Measurements from ENCODE around the gene CCDC117. TPM values are rescaled to one million over a fixed set of nuclear protein-coding genes. Genes with fewer than 3 reads are reported as not detected.
"Not testable (repeated sequence)": the region's sequence is repeated elsewhere in the genome, so short reads cannot be mapped to it uniquely, and the experiment has no call there.

CCDC117 gene, protein sequence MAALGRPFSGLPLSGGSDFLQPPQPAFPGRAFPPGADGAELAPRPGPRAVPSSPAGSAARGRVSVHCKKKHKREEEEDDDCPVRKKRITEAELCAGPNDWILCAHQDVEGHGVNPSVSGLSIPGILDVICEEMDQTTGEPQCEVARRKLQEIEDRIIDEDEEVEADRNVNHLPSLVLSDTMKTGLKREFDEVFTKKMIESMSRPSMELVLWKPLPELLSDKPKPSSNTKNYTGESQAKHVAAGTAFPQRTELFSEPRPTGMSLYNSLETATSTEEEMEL
- total RNA-seq = 10 to 100 TPM; 16.6 to 17.6 TPM
- polyA plus RNA-seq = 10 to 100 TPM in 1 of 3 donors, 1 to 10 TPM in 2; 7.2 to 11.1 (median 7.7) TPM
- total RNA-seq = 24.6 to 51.0 (median 37.7) reads per million in 6 experiments

DNA sequence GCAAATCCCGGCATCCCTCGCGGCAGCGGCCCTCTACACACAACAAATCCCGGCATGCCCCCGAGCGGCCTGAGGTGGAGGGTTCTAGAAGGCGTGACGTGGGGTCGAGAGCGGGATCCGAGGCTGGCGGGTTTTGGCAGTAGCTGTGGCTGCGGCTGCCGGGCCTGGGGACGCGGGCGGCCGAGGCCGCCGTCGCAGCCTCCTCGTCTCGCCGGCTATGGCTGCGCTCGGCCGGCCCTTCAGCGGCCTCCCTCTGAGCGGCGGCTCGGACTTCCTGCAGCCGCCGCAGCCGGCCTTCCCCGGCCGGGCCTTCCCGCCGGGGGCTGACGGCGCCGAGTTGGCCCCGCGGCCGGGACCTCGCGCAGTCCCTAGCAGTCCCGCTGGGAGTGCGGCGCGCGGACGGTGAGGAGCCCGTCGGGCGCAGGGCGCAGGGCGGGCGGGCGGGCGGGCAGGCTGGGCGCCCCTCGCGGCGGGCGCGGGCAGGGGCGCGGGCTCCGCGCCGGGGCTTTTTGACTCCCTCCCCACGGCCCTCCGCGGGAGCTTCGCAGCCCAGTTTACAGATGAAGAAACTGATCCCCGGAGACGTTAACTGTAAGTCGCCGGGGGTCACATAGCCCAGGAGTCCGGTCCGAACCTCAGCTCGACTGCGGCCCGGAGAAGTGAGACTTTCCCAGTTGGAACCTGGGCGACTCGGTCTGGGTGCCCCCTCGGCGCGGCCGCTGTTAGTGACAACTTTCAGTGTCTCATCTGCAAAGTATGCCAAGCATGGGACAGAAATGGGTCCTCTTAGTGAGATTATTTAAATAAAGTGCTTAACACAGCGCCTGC lies at the start of gene CCDC117:
Gene CCDC117 (plus strand): TSS at position 63 of the 828 bp plus-strand sequence. CDS start 155 bp downstream, at position 218.
- Mint-ChIP-seq H3K27ac (peak within 1 kb of the TSS; percentile 88 to 98 (median 94)), H3K4me3 (peak within 1 kb of the TSS; percentile 91 to 100 (median 96)), H3K36me3 (peaks cover 5 to 40% (median 10%) of the 10 kb centered on the region in 3 donors), H3K9me3 (peaks cover 0 to 3% (median 0%) of the 10 kb centered on the region in 9 donors), H3K4me1 (peaks cover 15 to 40% (median 33%) of the 10 kb centered on the region in 4 donors), H3K27me3 (no peaks in the 10 kb centered on the region)
- peak; percentile 92 to 94 for ATAC-seq
- peak; percentile 84 to 96 (median 90) for DNase-seq
- POLR2A ChIA-PET = interaction anchor here (1.0 to 2.1 kb wide), 9 partner anchors 17 to 57 kb away, joined by 3 to 24 read pairs (median 5); partner anchors contain the start of genes CHEK2, HSCB and XBP1

- Mint-ChIP-seq H3K4me1 (peaks cover 0 to 8% (median 0%) of the 10 kb centered on the region in 4 donors), H3K4me3 (no peak overlapping the region), H3K27me3 (no peaks in the 10 kb centered on the region), H3K36me3 (peaks cover 0 to 47% (median 21%) of the 10 kb centered on the region in 3 donors), H3K9me3 (no peaks in the 10 kb centered on the region), H3K27ac (no peak overlapping the region)
- POLR2A ChIA-PET = no interaction called here
- DNase-seq (no peak), ATAC-seq (no peak)
These were observed 44.5 kb upstream of the CCDC117 start for GRCh38 chr22:28728002-28728401.

DNA sequence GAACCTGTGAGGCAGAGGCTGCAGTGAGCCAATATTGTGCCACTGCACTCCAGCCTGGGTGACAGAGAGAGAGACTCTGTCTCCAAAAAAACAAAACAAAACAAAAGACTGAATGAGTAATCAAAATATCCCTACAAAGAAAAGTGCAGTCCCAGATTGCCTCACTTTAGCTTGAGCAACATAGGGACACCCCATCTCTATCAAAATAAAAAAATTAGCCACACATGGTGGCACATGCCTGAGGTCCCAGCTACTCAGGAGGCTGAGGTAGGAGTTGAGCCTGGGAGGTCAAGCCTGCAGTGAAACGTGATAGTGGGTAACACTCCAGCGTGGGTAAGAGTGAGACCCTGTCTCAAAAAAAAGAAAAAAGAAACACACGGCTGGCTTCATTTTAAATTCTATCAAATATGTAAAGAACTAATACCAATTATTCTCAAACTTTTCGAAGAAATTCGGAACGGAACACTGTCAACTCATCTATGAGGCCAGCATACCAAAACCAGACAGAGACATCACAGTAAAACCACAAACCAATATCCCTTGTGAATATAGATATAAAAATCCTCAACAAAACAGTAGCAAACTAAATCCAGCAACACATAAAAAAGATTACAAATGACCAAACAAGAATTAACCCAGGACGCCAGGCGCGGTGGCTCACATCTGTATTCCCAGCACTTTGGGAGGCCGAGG lies 43.7 kb upstream of the CCDC117 start:
- peaks cover 0 to 46% (median 23%) of the 10 kb centered on the region in 3 donors for H3K36me3 Mint-ChIP-seq
- H3K4me1 Mint-ChIP-seq = peaks cover 0 to 8% (median 0%) of the 10 kb centered on the region in 4 donors
- no peak for ATAC-seq
- no peak overlapping the region for H3K27ac Mint-ChIP-seq
- H3K9me3 Mint-ChIP-seq = no peaks in the 10 kb centered on the region
- no peak for DNase-seq
- no peaks in the 10 kb centered on the region for H3K27me3 Mint-ChIP-seq
- POLR2A ChIA-PET = no interaction called here
- no peak overlapping the region for H3K4me3 Mint-ChIP-seq

- Mint-ChIP-seq H3K27ac (no peak overlapping the region), H3K9me3 (no peaks in the 10 kb centered on the region), H3K4me1 (peaks cover 0 to 8% (median 0%) of the 10 kb centered on the region in 4 donors), H3K27me3 (no peaks in the 10 kb centered on the region), H3K4me3 (no peak overlapping the region), H3K36me3 (peaks cover 0 to 39% (median 15%) of the 10 kb centered on the region in 3 donors)
- no peak for DNase-seq
- ATAC-seq = no peak
- POLR2A ChIA-PET = no interaction called here
These were observed 42.3 kb upstream of the CCDC117 start for GRCh38 chr22:28730179-28730578.

DNA sequence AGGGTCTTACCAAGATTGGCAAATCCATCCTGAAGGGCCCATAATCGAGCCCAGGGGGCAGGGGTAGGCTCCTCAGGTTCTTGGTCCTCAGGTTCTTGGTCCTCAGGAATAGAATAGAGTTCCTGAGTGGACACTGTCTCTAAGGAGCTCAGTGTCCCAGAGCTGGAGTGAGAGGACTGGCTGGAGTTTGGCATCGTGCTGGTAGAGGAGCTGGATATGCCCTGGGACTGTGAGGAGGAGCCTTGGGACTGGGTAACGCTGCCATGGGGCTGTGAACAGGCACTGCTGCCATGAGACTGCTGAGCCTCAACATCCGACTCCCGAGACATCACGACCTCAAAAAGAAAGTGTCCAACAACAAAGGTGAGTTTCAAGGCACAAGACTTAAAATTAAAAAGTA lies 38.1 kb upstream of the CCDC117 start:
- Mint-ChIP-seq H3K36me3 (peaks cover 0 to 23% (median 12%) of the 10 kb centered on the region in 3 donors), H3K4me1 (peaks cover 0 to 3% (median 0%) of the 10 kb centered on the region in 4 donors), H3K27ac (no peak overlapping the region), H3K9me3 (no peaks in the 10 kb centered on the region), H3K27me3 (no peaks in the 10 kb centered on the region), H3K4me3 (no peak overlapping the region)
- ATAC-seq = no peak
- POLR2A ChIA-PET = no interaction called here
- no peak for DNase-seq

GRCh38 chr22:28736301-28737155 lies 36.0 kb upstream of the CCDC117 start:
- no peak overlapping the region for H3K27ac Mint-ChIP-seq
- peaks cover 7 to 12% (median 9%) of the 10 kb centered on the region in 4 donors for H3K4me1 Mint-ChIP-seq
- peaks cover 0 to 22% (median 12%) of the 10 kb centered on the region in 3 donors for H3K36me3 Mint-ChIP-seq
- H3K9me3 Mint-ChIP-seq = no peaks in the 10 kb centered on the region
- POLR2A ChIA-PET = interaction anchor here (0.7 kb wide), 1 partner anchor 1624 kb away, joined by 5 read pairs; no protein-coding TSS in a partner anchor
- no peaks in the 10 kb centered on the region for H3K27me3 Mint-ChIP-seq
- H3K4me3 Mint-ChIP-seq = no peak overlapping the region
- no peak for ATAC-seq
- DNase-seq = no peak

DNA sequence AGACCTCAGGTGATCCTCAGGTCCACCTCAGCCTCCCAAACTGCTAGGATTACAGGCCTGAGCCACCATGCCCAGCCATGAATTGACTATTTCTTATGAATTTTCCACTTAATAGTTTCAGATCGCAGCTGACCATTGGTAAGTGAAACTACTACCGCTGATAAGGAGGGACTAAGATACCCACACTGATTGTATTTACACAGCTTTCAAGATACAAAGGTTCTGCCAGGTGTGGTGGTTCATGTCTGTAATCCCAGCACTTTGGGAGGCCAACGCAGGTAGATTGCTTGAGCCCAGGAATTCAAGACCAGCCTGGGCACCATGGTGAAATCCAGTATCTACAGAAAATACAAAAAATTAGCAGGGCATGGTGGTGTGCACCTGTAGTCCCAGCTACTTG lies 34.8 kb upstream of the CCDC117 start:
- no peak for ATAC-seq
- POLR2A ChIA-PET = no interaction called here
- Mint-ChIP-seq H3K4me3 (no peak overlapping the region), H3K4me1 (peaks cover 15 to 24% (median 16%) of the 10 kb centered on the region in 4 donors), H3K9me3 (no peaks in the 10 kb centered on the region), H3K27ac (no peak overlapping the region), H3K36me3 (peaks cover 0 to 16% (median 12%) of the 10 kb centered on the region in 3 donors), H3K27me3 (no peaks in the 10 kb centered on the region)
- no peak for DNase-seq

DNA sequence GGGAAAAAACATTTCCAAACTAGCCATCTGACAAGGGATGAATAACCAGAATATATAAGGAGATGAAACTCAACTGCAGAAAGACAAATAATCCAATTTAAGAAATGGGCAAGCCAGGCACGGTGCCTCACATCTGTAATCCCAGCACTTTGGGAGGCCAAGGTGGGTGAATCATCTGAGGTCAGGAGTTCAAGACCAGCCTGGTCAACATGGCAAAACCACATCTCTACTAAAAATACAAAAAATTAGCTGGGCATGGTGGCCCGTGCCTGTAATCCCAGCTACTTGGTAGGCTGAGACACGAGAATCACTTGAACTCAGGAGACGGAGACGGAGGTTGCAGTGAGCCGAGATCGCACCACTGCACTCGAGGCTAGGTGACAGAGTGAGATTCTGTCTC lies 33.6 kb upstream of the CCDC117 start:
- POLR2A ChIA-PET = not testable (repeated sequence)

DNA sequence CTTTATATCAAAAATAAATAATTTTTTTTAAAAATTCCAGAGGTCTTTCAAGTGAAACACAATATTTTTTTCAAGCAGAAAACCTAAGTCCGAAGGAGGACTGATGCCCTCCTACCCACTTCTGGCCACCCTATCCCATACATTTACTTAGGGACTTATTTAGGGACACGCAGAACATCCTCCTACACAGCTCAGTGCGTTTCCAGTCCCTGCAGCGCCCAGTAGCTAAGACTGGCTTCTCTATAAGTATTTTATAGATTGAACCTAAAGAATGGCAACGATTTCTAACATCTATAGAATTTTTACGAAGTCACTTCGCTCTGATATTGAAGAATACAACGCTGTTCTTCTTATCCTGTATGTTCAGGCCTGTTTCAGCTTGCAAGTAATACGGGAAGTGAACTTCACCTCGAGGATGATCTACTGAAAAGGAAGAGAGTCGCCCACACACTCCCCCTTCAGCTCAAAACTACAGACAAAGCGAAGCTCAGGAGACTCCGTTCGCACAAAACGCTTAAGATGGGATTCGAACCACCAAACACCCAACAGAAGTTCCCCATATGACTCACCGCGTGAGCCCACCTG lies 31.2 kb upstream of the CCDC117 start:
- H3K4me3 Mint-ChIP-seq = peak overlapping the region; percentile 79 to 99 (median 91)
- H3K27me3 Mint-ChIP-seq = no peaks in the 10 kb centered on the region
- POLR2A ChIA-PET = interaction anchor here (0.7 to 1.7 kb wide), 4 partner anchors 31 to 1868 kb away, joined by 4 to 7 read pairs (median 5); partner anchors contain the start of genes CCDC117 and XBP1
- H3K36me3 Mint-ChIP-seq = peaks cover 0 to 25% (median 11%) of the 10 kb centered on the region in 3 donors
- no peaks in the 10 kb centered on the region for H3K9me3 Mint-ChIP-seq
- DNase-seq (no peak), ATAC-seq (no peak)
- H3K4me1 Mint-ChIP-seq = peaks cover 22 to 35% (median 27%) of the 10 kb centered on the region in 4 donors
- peak overlapping the region; percentile 53 to 98 (median 92) for H3K27ac Mint-ChIP-seq

More for the DNA sequence above, 33.6 kb upstream of the CCDC117 start:
- not testable (repeated sequence) for H3K27me3 Mint-ChIP-seq, ATAC-seq, H3K4me3 Mint-ChIP-seq, DNase-seq, H3K9me3 Mint-ChIP-seq, H3K27ac Mint-ChIP-seq, H3K36me3 Mint-ChIP-seq
- H3K4me1 Mint-ChIP-seq = peaks cover 22 to 35% (median 27%) of the 10 kb centered on the region in 4 donors

GRCh38 chr22:28741785-28742561 lies 30.5 kb upstream of the CCDC117 start, which contains the start of the genes CHEK2 and HSCB:
TSS of gene CHEK2 (minus strand) at chr22:28741820. CDS start at chr22:28734721, 7,099 bp downstream.
TSS of gene HSCB (plus strand) at chr22:28742039. CDS start at chr22:28742096, 57 bp downstream.
- POLR2A ChIA-PET = interaction anchor here (1.0 to 1.7 kb wide), 5 partner anchors 31 to 81 kb away, joined by 3 to 7 read pairs (median 4); partner anchors contain the start of genes CCDC117 and XBP1
- H3K4me1 Mint-ChIP-seq = peaks cover 22 to 35% (median 27%) of the 10 kb centered on the region in 4 donors
- peak within 1 kb of the TSS; percentile 81 to 98 (median 92) for H3K27ac Mint-ChIP-seq
- H3K9me3 Mint-ChIP-seq = no peaks in the 10 kb centered on the region
- no peaks in the 10 kb centered on the region for H3K27me3 Mint-ChIP-seq
- ATAC-seq = peak; percentile 92 to 94
- H3K4me3 Mint-ChIP-seq = peak within 1 kb of the TSS; percentile 79 to 99 (median 91)
- peaks cover 0 to 32% (median 11%) of the 10 kb centered on the region in 3 donors for H3K36me3 Mint-ChIP-seq
- DNase-seq = peak; percentile 87 to 99 (median 96)

All from naive thymus-derived CD8-positive, alpha-beta T cell (primary cell).